Right lobe of liver (tissue), 4 donors: ENCODE data around the gene PTPRR.

Experiments used
- CTCF ChIP-seq, 4 donors: fragments of 200-600 bp in 3 of 4; fragments of 450-650 bp in 1 of 4; IDR thresholded peaks; one replicate each; pipeline versions ENCODE4 v1.5.1 to v1.8.0; 2016 to 2022; ENCODE audit warnings: antibody characterized with exemption in 4 of 4, mild to moderate bottlenecking in 2 of 4
- POLR2A ChIP-seq: fragments of 450-650 bp; IDR thresholded peaks from one replicate; pipeline ENCODE4 v1.6.1; 2017; ENCODE audit warnings: antibody characterized with exemption, mild to moderate bottlenecking
- donor health status: DM: no; HTN: no; CAD: no.
- donor health status: DM: no; HTN: no; CAD: no.
- donor health status: DM: no; HTN: yes; CAD: no.

GRCh38 chr12:70875628-70876027, 44.9 kb downstream of the PTPRR start:
- TF ChIP-seq POLR2A (no peak), CTCF (IDR thresholded peaks at IDR 0.05) (no peak)
